ENCODE results near the gene MFSD1. TPM values are rescaled to one million over a fixed set of nuclear protein-coding genes. Genes with fewer than 3 reads are reported as not detected.

Gene MFSD1
- total and polyA plus RNA-seq, 2 experiments from 2014 or later = 4.3 to 28.4 TPM

GRCh38 chr3:158782283-158782989 is 19.4 kb upstream of the MFSD1 start:
- no peaks in the 10 kb centered on the region for H3K27me3 ChIP-seq (ENCODE audit: insufficient read depth)
- Mint-ChIP-seq H3K36me3 (ENCODE audit: low read depth) (no peaks in the 10 kb centered on the region), H3K9me3 (no peaks in the 10 kb centered on the region), H3K4me3 (no peak overlapping the region), H3K4me1 (no peaks in the 10 kb centered on the region), H3K27ac (no peak overlapping the region), H3K27me3 (ENCODE audit: insufficient read depth, low read depth, poor library complexity) (peaks cover 3% of the 10 kb centered on the region)
- TF ChIP-seq EZH2phosphoT487 (IDR thresholded peaks at IDR 0.05; ENCODE audit: unreplicated experiment) (no peak), ZNF331 (CRISPR knock-in tag; IDR thresholded peaks at IDR 0.05; ENCODE audit: low read depth) (no peak), JUNB (IDR thresholded peaks at IDR 0.05; ENCODE audit: unreplicated experiment) (no peak), POLR2AphosphoS5 (IDR thresholded peaks at IDR 0.05; ENCODE audit: low read depth) (no peak), ETS1 (IDR thresholded peaks at IDR 0.05) (no peak), CREB1 (CRISPR knock-in tag; IDR thresholded peaks at IDR 0.05; ENCODE audit: low read depth) (no peak)
- H3F3A ChIP-seq (replicated peaks; ENCODE audit: low read depth) = no peaks in the 10 kb centered on the region
- no peak overlapping the region for H3K4me2 ChIP-seq
- H3K36me3 ChIP-seq (ENCODE audit: insufficient read depth) = no peaks in the 10 kb centered on the region
- H4K20me1 ChIP-seq (replicated peaks; ENCODE audit: insufficient read depth) = no peaks in the 10 kb centered on the region; the same call in 1 of the 2 replicates
- H3K4me3 ChIP-seq = no peak overlapping the region
- no peaks in the 10 kb centered on the region for H3K4me1 ChIP-seq (ENCODE audit: insufficient read depth)
- ATAC-seq = no peak
- H2AFZ ChIP-seq = no peak overlapping the region
- no peaks in the 10 kb centered on the region for H3K9me2 ChIP-seq (ENCODE audit: insufficient read depth)
- H3K79me2 ChIP-seq (replicated peaks; ENCODE audit: insufficient read depth) = no peaks in the 10 kb centered on the region
- DNase-seq (ENCODE audit: low spot score) = no peak
- no peak overlapping the region for H3K27ac ChIP-seq (ENCODE audit: low read depth)

- Mint-ChIP-seq H3K36me3 (ENCODE audit: low read depth) (no peaks in the 10 kb centered on the region), H3K27me3 (ENCODE audit: insufficient read depth, low read depth, poor library complexity) (peaks cover 3% of the 10 kb centered on the region), H3K4me3 (no peak overlapping the region), H3K9me3 (no peaks in the 10 kb centered on the region), H3K4me1 (no peaks in the 10 kb centered on the region), H3K27ac (no peak overlapping the region)
- no peak overlapping the region for H2AFZ ChIP-seq
- DNase-seq (ENCODE audit: low spot score) (no peak), ATAC-seq (no peak)
- no peaks in the 10 kb centered on the region for H3K9me2 ChIP-seq (ENCODE audit: insufficient read depth)
- H4K20me1 ChIP-seq (replicated peaks; ENCODE audit: insufficient read depth) = no peaks in the 10 kb centered on the region; the same call in 1 of the 2 replicates
- no peaks in the 10 kb centered on the region for H3K4me1 ChIP-seq (ENCODE audit: insufficient read depth)
- no peaks in the 10 kb centered on the region for H3K36me3 ChIP-seq (ENCODE audit: insufficient read depth)
- no peaks in the 10 kb centered on the region for H3F3A ChIP-seq (replicated peaks; ENCODE audit: low read depth)
- H3K27me3 ChIP-seq (ENCODE audit: insufficient read depth) = no peaks in the 10 kb centered on the region
- H3K4me3 ChIP-seq = no peak overlapping the region
- no peak for TF ChIP-seq EZH2 (IDR thresholded peaks at IDR 0.05; ENCODE audit: low read depth, unreplicated experiment)
- no peak for TF ChIP-seq ZNF114 (CRISPR knock-in tag; IDR thresholded peaks at IDR 0.05)
- no peak for TF ChIP-seq NANOG (IDR thresholded peaks at IDR 0.05; ENCODE audit: borderline replicate concordance)
- no peak for TF ChIP-seq ETS1 (IDR thresholded peaks at IDR 0.05)
- TF ChIP-seq STAT1 (IDR thresholded peaks at IDR 0.05; ENCODE audit: unreplicated experiment) = no peak
- H3K4me2 ChIP-seq = no peak overlapping the region
- H3K79me2 ChIP-seq (replicated peaks; ENCODE audit: insufficient read depth) = no peaks in the 10 kb centered on the region
- no peak overlapping the region for H3K27ac ChIP-seq (ENCODE audit: low read depth)
These were observed 18.8 kb upstream of the MFSD1 start for GRCh38 chr3:158783051-158783450.

Measured in GM23338 (cell line).